ENCODE data around the gene LETMD1.
"Not testable (repeated sequence)": the region's sequence is repeated elsewhere in the genome, so short reads cannot be mapped to it uniquely, and the experiment has no call there.

- TF ChIP-seq, protein P1, sequence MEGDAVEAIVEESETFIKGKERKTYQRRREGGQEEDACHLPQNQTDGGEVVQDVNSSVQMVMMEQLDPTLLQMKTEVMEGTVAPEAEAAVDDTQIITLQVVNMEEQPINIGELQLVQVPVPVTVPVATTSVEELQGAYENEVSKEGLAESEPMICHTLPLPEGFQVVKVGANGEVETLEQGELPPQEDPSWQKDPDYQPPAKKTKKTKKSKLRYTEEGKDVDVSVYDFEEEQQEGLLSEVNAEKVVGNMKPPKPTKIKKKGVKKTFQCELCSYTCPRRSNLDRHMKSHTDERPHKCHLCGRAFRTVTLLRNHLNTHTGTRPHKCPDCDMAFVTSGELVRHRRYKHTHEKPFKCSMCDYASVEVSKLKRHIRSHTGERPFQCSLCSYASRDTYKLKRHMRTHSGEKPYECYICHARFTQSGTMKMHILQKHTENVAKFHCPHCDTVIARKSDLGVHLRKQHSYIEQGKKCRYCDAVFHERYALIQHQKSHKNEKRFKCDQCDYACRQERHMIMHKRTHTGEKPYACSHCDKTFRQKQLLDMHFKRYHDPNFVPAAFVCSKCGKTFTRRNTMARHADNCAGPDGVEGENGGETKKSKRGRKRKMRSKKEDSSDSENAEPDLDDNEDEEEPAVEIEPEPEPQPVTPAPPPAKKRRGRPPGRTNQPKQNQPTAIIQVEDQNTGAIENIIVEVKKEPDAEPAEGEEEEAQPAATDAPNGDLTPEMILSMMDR (IDR thresholded peaks at IDR 0.05), result not testable (repeated sequence)
- not testable (repeated sequence) for TF ChIP-seq EZH2 (IDR thresholded peaks at IDR 0.05; ENCODE audit: borderline replicate concordance, insufficient read depth, low read depth, low read length, poor library complexity, severe bottlenecking)
These were observed 30.7 kb downstream of the LETMD1 start for GRCh38 chr12:51078866-51079265.

Data from B cell (primary cell).